A549 (cell line): ENCODE results near the gene RHBDL1. TPM values are rescaled to one million over a fixed set of nuclear protein-coding genes. Genes with fewer than 3 reads are reported as not detected.

Experiments
- ATAC-seq, 2 experiments: fragments of 200-7000 bp in 1 of 2; fragments of >200 bp in 1 of 2; cut with Nextera tagmentation in 1 of 2; cut with Tn5 transposase in 1 of 2; 3 replicates each; pipeline versions ENCODE4 v1.8.0 to v1.9.1; 2018 to 2020; ENCODE audit warnings: mild to moderate bottlenecking in 1 of 2, moderate library complexity in 1 of 2
- CTCF ChIA-PET: fragments of 300-600 bp; sonication (Branson Sonifier 250); formaldehyde crosslinking; extraction: SDS; loops from one replicate; lab custom pipeline; 2021; ENCODE audit warnings: antibody characterized with exemption, inconsistent platforms; lab: Yijun Ruan, JAX
- POLR2A ChIA-PET: fragments of 350-600 bp; formaldehyde crosslinking; extraction: SDS; loops from one replicate; lab custom pipeline; 2021; ENCODE audit warnings: antibody characterized with exemption, inconsistent platforms; lab: Yijun Ruan, JAX
- DNase-seq, 2 experiments: peaks; one replicate each; pipeline versions ENCODE4 v3.0.0 to v3.0.0-alpha.2; 2011 to 2016; ENCODE audit warnings: low read depth in 1 of 2, low spot score in 1 of 2
- FAIRE-seq: peaks from 2 replicates; lab custom pipeline; 2011; peaks lifted over from hg19 to GRCh38; lab: Jason Lieb, UNC
- H3K27ac ChIP-seq, 2 experiments: fragments of >200 bp; sonication (Bioruptor Twin); formaldehyde crosslinking; 3 replicates each; pipeline ENCODE4 v1.5.1; 2016 to 2017
- H3K4me1 ChIP-seq: fragments of >200 bp; sonication (Bioruptor Twin); formaldehyde crosslinking; 3 replicates; pipeline ENCODE4 v1.6.1; 2016
- H3K4me2 ChIP-seq: fragments of >200 bp; sonication (Bioruptor Twin); formaldehyde crosslinking; 3 replicates; pipeline ENCODE4 v1.6.1; 2016
- H3K4me3 ChIP-seq: fragments of >200 bp; sonication (Bioruptor Twin); formaldehyde crosslinking; 3 replicates; pipeline ENCODE4 v1.5.1; 2016
- H3K9me3 ChIP-seq: fragments of >200 bp; sonication (Bioruptor Twin); formaldehyde crosslinking; 3 replicates; pipeline ENCODE4 v1.6.1; 2016
- CEBPB ChIP-seq, 2 experiments: fragments of >200 bp in 1 of 2; sonication (Bioruptor Twin) in 1 of 2; formaldehyde crosslinking in 1 of 2; IDR thresholded peaks; 2 replicates each; pipeline ENCODE4 v1.6.1; 2012 to 2016
- EHMT2 ChIP-seq: fragments of 200-600 bp; sonication (generic); IDR thresholded peaks from 2 replicates; pipeline ENCODE4 v1.6.1; 2016; ENCODE audit warnings: antibody characterized with exemption, low read depth, mild to moderate bottlenecking, moderate library complexity
- EP300 ChIP-seq, 2 experiments: fragments of >200 bp; sonication (Bioruptor Twin); formaldehyde crosslinking; IDR thresholded peaks; 2 replicates in 1 of 2; 3 replicates in 1 of 2; pipeline ENCODE4 v1.6.1; 2016 to 2017
- FOSB ChIP-seq: fragments of 250-450 bp; sonication (Bioruptor Pico); IDR thresholded peaks from 2 replicates; pipeline ENCODE4 v1.5.0; 2020; ENCODE audit warnings: mild to moderate bottlenecking, moderate library complexity
- HDAC2 ChIP-seq: fragments of 200-600 bp; sonication (generic); IDR thresholded peaks from 2 replicates; pipeline ENCODE4 v1.6.1; 2016
- HOXA7 ChIP-seq: fragments of 250-450 bp; sonication (Bioruptor Pico); IDR thresholded peaks from 2 replicates; pipeline ENCODE4 v1.5.0; 2020; ENCODE audit warnings: mild to moderate bottlenecking, moderate library complexity
- JUN ChIP-seq, 2 experiments: fragments of >200 bp; sonication (Bioruptor Twin); formaldehyde crosslinking; IDR thresholded peaks; 2 replicates in 1 of 2; 3 replicates in 1 of 2; pipeline ENCODE4 v1.6.1; 2016 to 2017
- MAFK ChIP-seq: fragments of 450-650 bp; IDR thresholded peaks from 2 replicates; pipeline ENCODE4 v1.6.1; 2014; ENCODE audit not compliant: partially characterized antibody
- MAZ ChIP-seq: fragments of 150-350 bp; IDR thresholded peaks from 2 replicates; pipeline ENCODE4 v1.6.1; 2014; ENCODE audit warnings: antibody characterized with exemption, low read depth, low read length, borderline replicate concordance
- NPAS2 ChIP-seq: fragments of 250-450 bp; sonication (Bioruptor Pico); IDR thresholded peaks from 2 replicates; pipeline ENCODE4 v1.8.0; 2022; ENCODE audit warnings: mild to moderate bottlenecking, moderate library complexity, borderline replicate concordance
- NR3C1 ChIP-seq: fragments of >200 bp; sonication (Bioruptor Twin); formaldehyde crosslinking; IDR thresholded peaks from 3 replicates; pipeline ENCODE4 v1.6.1; 2017
- RAD21 ChIP-seq, 2 experiments: fragments of >200 bp in 1 of 2; sonication (Bioruptor Twin) in 1 of 2; formaldehyde crosslinking in 1 of 2; IDR thresholded peaks in 1 of 2; conservative IDR thresholded peaks in 1 of 2; 2 replicates in 1 of 2; 3 replicates in 1 of 2; pipeline ENCODE4 v1.6.1; 2012 to 2018; ENCODE audit warnings: inconsistent platforms in 1 of 2
- RARB ChIP-seq: fragments of 250-450 bp; sonication (Bioruptor Pico); IDR thresholded peaks from 2 replicates; pipeline ENCODE4 v1.8.0; 2021; ENCODE audit warnings: mild to moderate bottlenecking, moderate library complexity
- RFX5 ChIP-seq: fragments of 450-650 bp; IDR thresholded peaks from 2 replicates; pipeline ENCODE4 v1.7.1; 2014; ENCODE audit warnings: antibody characterized with exemption, mild to moderate bottlenecking, moderate library complexity
- RNF2 ChIP-seq: fragments of 200-600 bp; sonication (generic); IDR thresholded peaks from 2 replicates; pipeline ENCODE4 v1.6.1; 2016; ENCODE audit warnings: low read depth, mild to moderate bottlenecking, antibody characterized with exemption, moderate library complexity, borderline replicate concordance
- SMC3 ChIP-seq: fragments of >200 bp; sonication (Bioruptor Twin); formaldehyde crosslinking; IDR thresholded peaks from 3 replicates; pipeline ENCODE4 v1.6.1; 2018; ENCODE audit warnings: inconsistent platforms
- TP53 ChIP-seq: fragments of 250-450 bp; sonication (Bioruptor Pico); IDR thresholded peaks from 2 replicates; pipeline ENCODE4 v1.5.0; 2021; ENCODE audit warnings: mild to moderate bottlenecking, moderate library complexity
- WGBS: methylation state at CpG from one replicate; pipeline ENCODE4 v1.1.6; 2017; ENCODE audit errors: missing lambda C conversion rate; 5-methylcytosine and 5-hydroxymethylcytosine counted together
- polyA plus RNA-seq, 4 experiments: library from polyadenylated mRNA; depleted of rRNA in 3 of 4; stranded (reverse); fragments of >200 nt; fragmentation: RNase III in 1 of 4; extraction: RNeasy Plus Mini Kit Qiagen cat#74134 plus additional on column Dnase treatment in 1 of 4; gene quantifications; 2 replicates in 3 of 4; 3 replicates in 1 of 4; pipeline ENCODE4 v1.2.3, GENCODE V29; 2011 to 2017
- TF ChIP-seq, protein P1 (sequence below): fragments of >200 bp; sonication (Bioruptor Twin); formaldehyde crosslinking; IDR thresholded peaks from 2 replicates; pipeline ENCODE4 v1.6.1; 2016
- TF ChIP-seq, protein P2 (sequence below): fragments of >200 bp; sonication (Bioruptor Twin); formaldehyde crosslinking; IDR thresholded peaks from 3 replicates; pipeline ENCODE4 v1.6.1; 2016
- TF ChIP-seq, protein P3 (sequence below): fragments of 250-450 bp; sonication (Bioruptor Pico); IDR thresholded peaks from 2 replicates; pipeline ENCODE4 v1.5.0; 2020; ENCODE audit warnings: low read depth, mild to moderate bottlenecking, moderate library complexity
- TF ChIP-seq, protein P4 (sequence below): IDR thresholded peaks from 2 replicates; pipeline ENCODE4 v1.6.1; 2012
- TF ChIP-seq, protein P5 (sequence below): fragments of >200 bp; sonication (Bioruptor Twin); formaldehyde crosslinking; IDR thresholded peaks from 3 replicates; pipeline ENCODE4 v1.5.1; 2016

Gene RHBDL1
- polyA plus RNA-seq, 2 of the 4 experiments (the other 2 are of a cell fraction), result 0.56 to 1.4 TPM

DNA sequence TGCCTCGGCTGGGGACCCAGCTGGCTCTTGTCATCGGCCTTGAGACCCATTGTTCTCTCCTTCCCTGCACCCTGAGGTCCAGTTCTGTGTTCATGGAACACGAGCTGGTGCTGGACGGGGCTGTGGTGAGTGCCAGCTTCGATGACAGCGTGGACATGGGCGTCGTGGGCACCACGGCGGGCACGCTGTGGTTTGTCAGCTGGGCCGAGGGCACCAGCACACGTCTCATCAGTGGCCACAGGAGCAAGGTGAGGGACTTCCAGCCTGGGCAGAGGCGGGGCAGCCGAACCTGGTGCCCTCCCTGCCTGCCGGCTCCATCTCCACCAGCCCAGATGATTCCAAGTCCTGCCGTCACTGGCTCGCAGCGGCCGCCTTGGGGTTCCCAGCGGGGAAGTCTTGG, 12.9 kb upstream of the RHBDL1 start:
- DNase-seq, result no peak
- no peak overlapping the region for H3K27ac ChIP-seq
- 93% methylated on average over 21 of the region's 21 CpGs for WGBS
- peaks cover 18% of the 10 kb centered on the region for H3K4me1 ChIP-seq
- ATAC-seq, result no peak
- no peak overlapping the region for H3K4me2 ChIP-seq
- POLR2A ChIA-PET, result no interaction called here
- FAIRE-seq, result no peak
- H3K9me3 ChIP-seq, result no peaks in the 10 kb centered on the region
- H3K4me3 ChIP-seq, result no peak overlapping the region
- TF ChIP-seq JUN (IDR thresholded peaks at IDR 0.05) (no peak), SMC3 (no peak)
- CTCF ChIA-PET, result interaction anchor here (0.8 to 13.5 kb wide), 12 partner anchors 10 to 81 kb away, joined by 3 to 105 read pairs (median 4); partner anchors contain the start of genes RHBDL1 and WDR90

DNA sequence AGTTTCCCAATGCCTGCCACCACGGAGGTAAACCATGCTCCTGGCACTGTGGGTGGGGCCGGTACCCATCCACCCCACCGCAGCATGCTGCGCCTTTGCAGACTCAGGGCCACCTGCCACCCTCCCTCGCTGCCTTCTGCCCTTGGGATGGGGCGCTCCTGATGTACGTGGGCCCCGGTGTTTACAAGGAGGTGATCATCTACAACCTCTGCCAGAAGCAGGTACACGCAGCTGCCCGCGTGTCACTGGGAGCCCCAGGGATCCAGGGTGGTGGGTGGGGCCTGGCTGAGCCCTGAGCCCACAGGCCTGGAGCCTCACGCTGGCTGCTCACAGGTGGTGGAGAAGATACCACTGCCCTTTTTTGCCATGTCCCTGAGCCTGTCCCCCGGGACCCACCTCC, 8.9 kb upstream of the RHBDL1 start:
- ChIA-PET CTCF (interaction anchor here (1.1 to 13.5 kb wide), 10 partner anchors 9 to 94 kb away, joined by 3 to 105 read pairs (median 11); partner anchors contain the start of genes RHBDL1, STUB1 and WDR90), POLR2A (no interaction called here)
- H3K9me3 ChIP-seq, result no peaks in the 10 kb centered on the region
- no peak overlapping the region for H3K4me2 ChIP-seq
- H3K27ac ChIP-seq, result no peak overlapping the region
- no peak overlapping the region for H3K4me3 ChIP-seq
- TF ChIP-seq RAD21 (conservative IDR thresholded peaks at IDR 0.05 in 1 of 2, IDR thresholded peaks at IDR 0.05 in 1 of 2), result no peak
- TF ChIP-seq TP53 (CRISPR knock-in tag), result no peak
- TF ChIP-seq, all 56 proteins: peak for 0
- whole genome bisulfite sequencing, result 86% methylated on average over 9 of the region's 13 CpGs
- peaks cover 11% of the 10 kb centered on the region for H3K4me1 ChIP-seq
- no peak for DNase-seq
- no peak for ATAC-seq
- no peak for FAIRE-seq

DNA sequence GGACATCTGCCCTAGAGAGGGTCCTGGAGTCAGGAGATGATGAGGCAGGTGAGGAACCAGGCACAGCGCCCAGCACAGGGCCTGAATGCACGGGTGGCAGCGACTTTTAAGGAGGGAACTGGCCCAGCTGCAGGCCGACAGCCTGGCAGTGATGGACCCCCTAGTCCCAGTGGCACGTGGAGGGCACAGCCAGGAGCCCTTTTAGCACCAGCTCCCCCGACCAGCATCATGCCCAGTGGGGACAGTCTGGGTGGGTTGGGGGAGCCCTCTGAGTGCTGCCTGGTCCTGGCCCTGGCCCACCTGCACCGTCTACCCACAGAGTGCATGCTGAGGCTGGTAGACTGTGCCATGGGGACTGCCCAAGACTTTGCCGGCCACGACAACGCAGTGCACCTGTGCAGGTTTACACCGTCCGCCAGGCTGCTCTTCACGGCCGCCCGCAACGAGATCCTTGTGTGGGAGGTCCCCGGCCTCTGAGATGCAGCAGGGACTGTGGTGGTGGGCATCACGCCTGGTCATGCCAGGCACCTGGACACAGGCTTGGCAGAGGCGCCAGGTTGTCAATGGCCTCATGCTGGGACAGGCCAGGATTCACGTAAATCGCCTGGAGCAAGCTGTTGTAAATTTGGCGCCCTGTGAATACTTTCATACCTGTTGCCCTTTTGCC, 8.2 kb upstream of the RHBDL1 start:
- H3K4me3 ChIP-seq, result no peak overlapping the region
- H3K9me3 ChIP-seq, result no peaks in the 10 kb centered on the region
- FAIRE-seq, result no peak
- ChIA-PET POLR2A (no interaction called here), CTCF (interaction anchor here (0.6 to 13.5 kb wide), 21 partner anchors 9 to 113 kb away, joined by 3 to 105 read pairs (median 5); partner anchors contain the start of genes METTL26, RHBDL1, STUB1 and WDR24)
- peak overlapping the region; percentile 35; the same call in 1 of the 3 replicates for H3K4me2 ChIP-seq
- peak overlapping the region; percentile 90 to 93; a peak in 5 of 6 replicates for H3K27ac ChIP-seq
- DNase-seq, result no peak
- H3K4me1 ChIP-seq, result peaks cover 11% of the 10 kb centered on the region
- peak in 1 of 2 experiments; percentile 1; a peak in 1 of 6 replicates for ATAC-seq
- no peak for TF ChIP-seq RFX5
- TF ChIP-seq, protein P1, sequence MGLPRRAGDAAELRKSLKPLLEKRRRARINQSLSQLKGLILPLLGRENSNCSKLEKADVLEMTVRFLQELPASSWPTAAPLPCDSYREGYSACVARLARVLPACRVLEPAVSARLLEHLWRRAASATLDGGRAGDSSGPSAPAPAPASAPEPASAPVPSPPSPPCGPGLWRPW, result no peak
- TF ChIP-seq, protein P2, sequence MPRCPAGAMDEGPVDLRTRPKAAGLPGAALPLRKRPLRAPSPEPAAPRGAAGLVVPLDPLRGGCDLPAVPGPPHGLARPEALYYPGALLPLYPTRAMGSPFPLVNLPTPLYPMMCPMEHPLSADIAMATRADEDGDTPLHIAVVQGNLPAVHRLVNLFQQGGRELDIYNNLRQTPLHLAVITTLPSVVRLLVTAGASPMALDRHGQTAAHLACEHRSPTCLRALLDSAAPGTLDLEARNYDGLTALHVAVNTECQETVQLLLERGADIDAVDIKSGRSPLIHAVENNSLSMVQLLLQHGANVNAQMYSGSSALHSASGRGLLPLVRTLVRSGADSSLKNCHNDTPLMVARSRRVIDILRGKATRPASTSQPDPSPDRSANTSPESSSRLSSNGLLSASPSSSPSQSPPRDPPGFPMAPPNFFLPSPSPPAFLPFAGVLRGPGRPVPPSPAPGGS, result no peak
- 82% methylated on average over 18 of the region's 22 CpGs for WGBS

DNA sequence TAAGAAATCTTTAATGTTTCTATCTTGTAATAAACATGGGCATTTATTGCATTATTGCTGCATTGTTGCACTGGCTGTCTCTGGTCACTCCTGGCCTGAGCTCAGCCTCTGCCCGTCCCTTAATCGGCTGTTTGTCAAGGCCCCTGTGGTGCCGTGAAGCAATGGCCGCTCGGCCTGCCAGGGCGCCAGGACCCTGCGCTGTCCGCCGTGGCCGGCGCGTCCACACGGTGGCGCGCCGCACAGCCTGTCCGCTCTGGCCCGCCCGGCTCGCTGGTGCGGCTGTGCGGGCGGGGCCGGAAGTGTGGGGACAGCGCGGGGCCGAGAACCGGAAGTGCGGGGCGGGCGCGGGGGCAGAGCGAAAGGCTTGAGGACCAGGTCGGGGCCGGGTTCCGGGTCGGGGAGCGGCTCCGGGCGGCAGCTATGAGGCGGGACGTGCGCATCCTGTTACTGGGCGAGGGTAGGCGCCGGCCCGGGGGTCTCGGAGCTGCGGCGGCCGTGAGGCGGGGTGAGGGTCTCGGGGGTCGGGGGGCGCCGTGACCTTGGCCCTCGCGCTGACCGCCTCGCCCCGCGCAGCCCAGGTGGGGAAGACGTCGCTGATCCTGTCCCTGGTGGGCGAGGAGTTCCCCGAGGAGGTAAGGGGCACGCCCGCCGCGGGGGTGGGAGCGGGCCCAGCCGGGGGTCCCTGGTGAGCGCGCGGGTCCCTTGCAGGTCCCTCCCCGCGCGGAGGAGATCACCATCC, 7.5 kb upstream of the RHBDL1 start, which contains the start of gene RHOT2:
TSS of gene RHOT2 (plus strand) at position 353 of the 739 bp plus-strand sequence. CDS start at position 421, 68 bp downstream.
- DNase-seq (peak; percentile 63 to 93), ATAC-seq (peak; percentile 81 to 94), FAIRE-seq (no peak)
- H3K4me1 ChIP-seq, result peaks cover 11% of the 10 kb centered on the region
- H3K27ac ChIP-seq, result peak within 1 kb of the TSS; percentile 90 to 93
- no peaks in the 10 kb centered on the region for H3K9me3 ChIP-seq
- ChIA-PET POLR2A (no interaction called here), CTCF (interaction anchor here (0.6 to 13.5 kb wide), 22 partner anchors 8 to 943 kb away, joined by 3 to 105 read pairs (median 5); partner anchors contain the start of genes METTL26, RHBDL1, STUB1 and WDR24)
- 4% methylated on average over 14 of the region's 78 CpGs for WGBS
- peak within 1 kb of the TSS; percentile 98 for H3K4me3 ChIP-seq
- H3K4me2 ChIP-seq, result peak within 1 kb of the TSS; percentile 97
- TF ChIP-seq MAFK (no peak), FOSB (no peak), SMC3 (peak; percentile 78), HOXA7 (CRISPR knock-in tag) (no peak), CEBPB (IDR thresholded peaks at IDR 0.05) (no peak), NR3C1 (no peak), RNF2 (0 out of 2 replicates have a peak, but pooled peaks have one; percentile 36), HDAC2 (no peak), JUN (IDR thresholded peaks at IDR 0.05) (peak; percentile 57 to 93), EHMT2 (no peak), EP300 (IDR thresholded peaks at IDR 0.05) (no peak), NPAS2 (CRISPR knock-in tag) (no peak), RARB (CRISPR knock-in tag) (no peak), MAZ (peak; percentile 98)
- TF ChIP-seq, protein P3, sequence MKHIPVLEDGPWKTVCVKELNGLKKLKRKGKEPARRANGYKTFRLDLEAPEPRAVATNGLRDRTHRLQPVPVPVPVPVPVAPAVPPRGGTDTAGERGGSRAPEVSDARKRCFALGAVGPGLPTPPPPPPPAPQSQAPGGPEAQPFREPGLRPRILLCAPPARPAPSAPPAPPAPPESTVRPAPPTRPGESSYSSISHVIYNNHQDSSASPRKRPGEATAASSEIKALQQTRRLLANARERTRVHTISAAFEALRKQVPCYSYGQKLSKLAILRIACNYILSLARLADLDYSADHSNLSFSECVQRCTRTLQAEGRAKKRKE (CRISPR knock-in tag), result no peak
- TF ChIP-seq, protein P4, sequence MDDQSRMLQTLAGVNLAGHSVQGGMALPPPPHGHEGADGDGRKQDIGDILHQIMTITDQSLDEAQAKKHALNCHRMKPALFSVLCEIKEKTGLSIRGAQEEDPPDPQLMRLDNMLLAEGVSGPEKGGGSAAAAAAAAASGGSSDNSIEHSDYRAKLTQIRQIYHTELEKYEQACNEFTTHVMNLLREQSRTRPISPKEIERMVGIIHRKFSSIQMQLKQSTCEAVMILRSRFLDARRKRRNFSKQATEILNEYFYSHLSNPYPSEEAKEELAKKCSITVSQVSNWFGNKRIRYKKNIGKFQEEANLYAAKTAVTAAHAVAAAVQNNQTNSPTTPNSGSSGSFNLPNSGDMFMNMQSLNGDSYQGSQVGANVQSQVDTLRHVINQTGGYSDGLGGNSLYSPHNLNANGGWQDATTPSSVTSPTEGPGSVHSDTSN, result peak; percentile 42; the same call in 1 of the 2 replicates
- TF ChIP-seq, protein P5, sequence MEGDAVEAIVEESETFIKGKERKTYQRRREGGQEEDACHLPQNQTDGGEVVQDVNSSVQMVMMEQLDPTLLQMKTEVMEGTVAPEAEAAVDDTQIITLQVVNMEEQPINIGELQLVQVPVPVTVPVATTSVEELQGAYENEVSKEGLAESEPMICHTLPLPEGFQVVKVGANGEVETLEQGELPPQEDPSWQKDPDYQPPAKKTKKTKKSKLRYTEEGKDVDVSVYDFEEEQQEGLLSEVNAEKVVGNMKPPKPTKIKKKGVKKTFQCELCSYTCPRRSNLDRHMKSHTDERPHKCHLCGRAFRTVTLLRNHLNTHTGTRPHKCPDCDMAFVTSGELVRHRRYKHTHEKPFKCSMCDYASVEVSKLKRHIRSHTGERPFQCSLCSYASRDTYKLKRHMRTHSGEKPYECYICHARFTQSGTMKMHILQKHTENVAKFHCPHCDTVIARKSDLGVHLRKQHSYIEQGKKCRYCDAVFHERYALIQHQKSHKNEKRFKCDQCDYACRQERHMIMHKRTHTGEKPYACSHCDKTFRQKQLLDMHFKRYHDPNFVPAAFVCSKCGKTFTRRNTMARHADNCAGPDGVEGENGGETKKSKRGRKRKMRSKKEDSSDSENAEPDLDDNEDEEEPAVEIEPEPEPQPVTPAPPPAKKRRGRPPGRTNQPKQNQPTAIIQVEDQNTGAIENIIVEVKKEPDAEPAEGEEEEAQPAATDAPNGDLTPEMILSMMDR, result peak; percentile 86
